Neural cell (in vitro differentiated cells): ENCODE measurements around the gene THAP2. TPM values are rescaled to one million over a fixed set of nuclear protein-coding genes. Genes with fewer than 3 reads are reported as not detected.

ENCODE experiments used
- H2AFZ ChIP-seq: fragments of 200-600, 300-800 bp; sonication (generic), shearing (Covaris generic); 2 replicates; pipeline ENCODE4 v1.6.0; 2014; ENCODE audit warnings: low read depth, mild to moderate bottlenecking, antibody characterized with exemption, low read length, moderate library complexity
- H3F3A ChIP-seq: fragments of 200-600 bp; shearing (Covaris generic); 2 replicates; pipeline ENCODE4 v1.6.1; 2016; ENCODE audit warnings: mild to moderate bottlenecking, moderate library complexity, mixed read lengths, antibody characterized with exemption, low read length; ENCODE audit not compliant: insufficient read depth, poor library complexity, severe bottlenecking
- H3K27ac ChIP-seq: fragments of 200-600, 300-800 bp; sonication (generic), shearing (Covaris generic); 2 replicates; pipeline ENCODE4 v1.5.1; 2014; ENCODE audit warnings: mild to moderate bottlenecking, low read length, moderate library complexity
- H3K27me3 ChIP-seq: fragments of 300-800, 200-600 bp; sonication (generic), shearing (Covaris generic); 2 replicates; pipeline ENCODE4 v1.6.0; 2014; ENCODE audit warnings: mild to moderate bottlenecking, low read depth, low read length, moderate library complexity; ENCODE audit not compliant: insufficient read depth
- H3K36me3 ChIP-seq: fragments of 300-800, 200-600 bp; sonication (generic), shearing (Covaris generic); 2 replicates; pipeline ENCODE4 v1.5.1; 2014; ENCODE audit warnings: mild to moderate bottlenecking, antibody characterized with exemption, low read length, moderate library complexity; ENCODE audit not compliant: insufficient read depth
- H3K4me2 ChIP-seq: fragments of 300-800, 200-600 bp; sonication (generic), shearing (Covaris generic); 2 replicates; pipeline ENCODE4 v1.6.0; 2014; ENCODE audit warnings: mild to moderate bottlenecking, low read length
- H3K4me3 ChIP-seq: fragments of 300-800, 200-600 bp; sonication (generic), shearing (Covaris generic); 2 replicates; pipeline ENCODE4 v1.5.1; 2014; ENCODE audit warnings: mild to moderate bottlenecking, low read length, moderate library complexity
- H3K79me2 ChIP-seq: fragments of 200-600 bp; shearing (Covaris generic); replicated peaks from 2 replicates; pipeline ENCODE4 v1.6.0; 2014; ENCODE audit warnings: mild to moderate bottlenecking, low read length, moderate library complexity; ENCODE audit not compliant: insufficient read depth
- H3K9ac ChIP-seq: fragments of 300-800, 200-600 bp; sonication (generic), shearing (Covaris generic); 2 replicates; pipeline ENCODE4 v1.6.1; 2016; ENCODE audit warnings: mild to moderate bottlenecking, low read length, mixed read lengths
- H3K9me2 ChIP-seq: fragments of 200-600 bp; shearing (Covaris generic); 2 replicates; pipeline ENCODE4 v1.6.1; 2016; ENCODE audit warnings: mild to moderate bottlenecking, low read length, mixed read lengths; ENCODE audit not compliant: insufficient read depth
- H3K9me3 ChIP-seq: fragments of 200-600, 300-800 bp; sonication (generic), shearing (Covaris generic); 2 replicates; pipeline ENCODE4 v1.6.1; 2016; ENCODE audit warnings: mild to moderate bottlenecking, mixed run types, low read length, moderate library complexity, mixed read lengths
- H4K20me1 ChIP-seq: fragments of 200-600 bp; shearing (Covaris generic); 2 replicates; pipeline ENCODE4 v1.6.1; 2016; ENCODE audit warnings: mild to moderate bottlenecking, mixed run types; ENCODE audit not compliant: insufficient read depth
- EP300 ChIP-seq: fragments of 450-650 bp; conservative IDR thresholded peaks from 2 replicates; pipeline ENCODE4 v1.6.1; 2014; ENCODE audit warnings: antibody characterized with exemption, mild to moderate bottlenecking, moderate library complexity; ENCODE audit not compliant: poor library complexity, severe bottlenecking
- POLR2AphosphoS5 ChIP-seq: IDR thresholded peaks from 2 replicates; pipeline ENCODE4 v1.6.1; 2012
- SMC3 ChIP-seq: fragments of 450-650 bp; conservative IDR thresholded peaks from 2 replicates; pipeline ENCODE4 v1.6.1; 2014; ENCODE audit warnings: antibody characterized with exemption, mild to moderate bottlenecking, moderate library complexity; ENCODE audit not compliant: poor library complexity
- TAF1 ChIP-seq: IDR thresholded peaks from 2 replicates; pipeline ENCODE4 v1.6.1; 2012; ENCODE audit warnings: low read depth
- polyA plus RNA-seq: library from polyadenylated mRNA; depleted of rRNA; stranded (reverse); fragments of >200 nt; gene quantifications from 2 replicates; pipeline ENCODE4 v1.2.3, GENCODE V29; 2014
- small RNA-seq, 3 experiments: library from RNA; depleted of rRNA; stranded (forward); fragments of <200 nt; gene quantifications; one replicate each; pipeline ENCODE3, GENCODE V24; 2012
- TF ChIP-seq, protein P1 (sequence below): IDR thresholded peaks from 2 replicates; pipeline ENCODE4 v1.6.1; 2012; ENCODE audit warnings: borderline replicate concordance

Gene THAP2
- polyA plus RNA-seq, 1 donor from 2014 or later = 15.5 TPM

- Histone ChIP-seq H3K27ac (no peak overlapping the region), H3K79me2 (no peaks in the 10 kb centered on the region), H3K9me3 (no peaks in the 10 kb centered on the region), H3K36me3 (no peaks in the 10 kb centered on the region), H3K4me2 (no peak overlapping the region), H3K27me3 (no peaks in the 10 kb centered on the region), H4K20me1 (no peaks in the 10 kb centered on the region), H3K9me2 (no peaks in the 10 kb centered on the region), H3F3A (no peaks in the 10 kb centered on the region), H2AFZ (no peak overlapping the region), H3K4me3 (no peak overlapping the region), H3K9ac (no peak overlapping the region)
- TF ChIP-seq POLR2AphosphoS5 = no peak
- TF ChIP-seq, protein P1, sequence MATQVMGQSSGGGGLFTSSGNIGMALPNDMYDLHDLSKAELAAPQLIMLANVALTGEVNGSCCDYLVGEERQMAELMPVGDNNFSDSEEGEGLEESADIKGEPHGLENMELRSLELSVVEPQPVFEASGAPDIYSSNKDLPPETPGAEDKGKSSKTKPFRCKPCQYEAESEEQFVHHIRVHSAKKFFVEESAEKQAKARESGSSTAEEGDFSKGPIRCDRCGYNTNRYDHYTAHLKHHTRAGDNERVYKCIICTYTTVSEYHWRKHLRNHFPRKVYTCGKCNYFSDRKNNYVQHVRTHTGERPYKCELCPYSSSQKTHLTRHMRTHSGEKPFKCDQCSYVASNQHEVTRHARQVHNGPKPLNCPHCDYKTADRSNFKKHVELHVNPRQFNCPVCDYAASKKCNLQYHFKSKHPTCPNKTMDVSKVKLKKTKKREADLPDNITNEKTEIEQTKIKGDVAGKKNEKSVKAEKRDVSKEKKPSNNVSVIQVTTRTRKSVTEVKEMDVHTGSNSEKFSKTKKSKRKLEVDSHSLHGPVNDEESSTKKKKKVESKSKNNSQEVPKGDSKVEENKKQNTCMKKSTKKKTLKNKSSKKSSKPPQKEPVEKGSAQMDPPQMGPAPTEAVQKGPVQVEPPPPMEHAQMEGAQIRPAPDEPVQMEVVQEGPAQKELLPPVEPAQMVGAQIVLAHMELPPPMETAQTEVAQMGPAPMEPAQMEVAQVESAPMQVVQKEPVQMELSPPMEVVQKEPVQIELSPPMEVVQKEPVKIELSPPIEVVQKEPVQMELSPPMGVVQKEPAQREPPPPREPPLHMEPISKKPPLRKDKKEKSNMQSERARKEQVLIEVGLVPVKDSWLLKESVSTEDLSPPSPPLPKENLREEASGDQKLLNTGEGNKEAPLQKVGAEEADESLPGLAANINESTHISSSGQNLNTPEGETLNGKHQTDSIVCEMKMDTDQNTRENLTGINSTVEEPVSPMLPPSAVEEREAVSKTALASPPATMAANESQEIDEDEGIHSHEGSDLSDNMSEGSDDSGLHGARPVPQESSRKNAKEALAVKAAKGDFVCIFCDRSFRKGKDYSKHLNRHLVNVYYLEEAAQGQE = no peak
- TF ChIP-seq EP300 = no peak
- no peak for TF ChIP-seq SMC3
- TF ChIP-seq TAF1 = no peak
Measured at GRCh38 chr12:71727958-71728357, 63.9 kb downstream of the THAP2 start.

Small RNAs within 50 kb of the gene (small RNA-seq; reads per million reads assigned to genes)
- 0 reads per million in 3 experiments for gene RF00560

Other genes with a start within 250 kb of the THAP2 start
- gene LGR5, start 224.5 kb upstream of the THAP2 start, polyA plus RNA-seq = 0.16 TPM in 1 of 2 replicates, not detected in the other
- 45.5 and 70.2 TPM in 2 replicates for gene ZFC3H1, start 453 bp upstream of the THAP2 start, polyA plus RNA-seq
- gene TMEM19, start 21.8 kb downstream of the THAP2 start, polyA plus RNA-seq = 18.4 and 24.2 TPM in 2 replicates
- 26.3 and 28.4 TPM in 2 replicates for gene RAB21, start 90.6 kb downstream of the THAP2 start, polyA plus RNA-seq
- gene TBC1D15, start 175.5 kb downstream of the THAP2 start, polyA plus RNA-seq = 26.7 and 28.0 TPM in 2 replicates